Hepatocyte (in vitro differentiated cells): ENCODE results near the gene ZAP70.

Source experiments
- EZH2 ChIP-seq: fragments of 200-600 bp; sonication (generic); IDR thresholded peaks from 2 replicates; pipeline ENCODE4 v1.6.1; 2016; ENCODE audit warnings: antibody characterized with exemption, mild to moderate bottlenecking, borderline replicate concordance
- TF ChIP-seq, protein P1 (sequence below): fragments of 200-600 bp; sonication (generic); IDR thresholded peaks from 2 replicates; pipeline ENCODE4 v1.5.1; 2016; ENCODE audit warnings: antibody characterized with exemption, mild to moderate bottlenecking; ENCODE audit not compliant: poor library complexity

DNA sequence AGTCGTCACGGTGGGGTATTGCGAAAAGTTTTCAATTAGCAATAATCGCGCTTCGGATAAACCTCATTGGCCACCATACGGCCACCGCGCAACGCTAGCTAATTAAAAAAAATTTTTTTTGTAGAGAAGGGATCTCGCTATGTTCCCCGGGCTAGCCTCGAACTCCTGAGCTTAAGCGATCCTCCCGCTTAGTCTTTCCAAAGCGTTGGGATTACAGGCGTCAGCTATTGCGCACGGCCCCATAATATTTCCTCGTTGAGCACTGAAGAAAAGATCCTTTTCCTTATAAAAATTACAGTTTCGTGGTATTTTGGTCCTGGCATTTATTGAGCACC is 48.8 kb upstream of the ZAP70 start:
- TF ChIP-seq, protein P1, sequence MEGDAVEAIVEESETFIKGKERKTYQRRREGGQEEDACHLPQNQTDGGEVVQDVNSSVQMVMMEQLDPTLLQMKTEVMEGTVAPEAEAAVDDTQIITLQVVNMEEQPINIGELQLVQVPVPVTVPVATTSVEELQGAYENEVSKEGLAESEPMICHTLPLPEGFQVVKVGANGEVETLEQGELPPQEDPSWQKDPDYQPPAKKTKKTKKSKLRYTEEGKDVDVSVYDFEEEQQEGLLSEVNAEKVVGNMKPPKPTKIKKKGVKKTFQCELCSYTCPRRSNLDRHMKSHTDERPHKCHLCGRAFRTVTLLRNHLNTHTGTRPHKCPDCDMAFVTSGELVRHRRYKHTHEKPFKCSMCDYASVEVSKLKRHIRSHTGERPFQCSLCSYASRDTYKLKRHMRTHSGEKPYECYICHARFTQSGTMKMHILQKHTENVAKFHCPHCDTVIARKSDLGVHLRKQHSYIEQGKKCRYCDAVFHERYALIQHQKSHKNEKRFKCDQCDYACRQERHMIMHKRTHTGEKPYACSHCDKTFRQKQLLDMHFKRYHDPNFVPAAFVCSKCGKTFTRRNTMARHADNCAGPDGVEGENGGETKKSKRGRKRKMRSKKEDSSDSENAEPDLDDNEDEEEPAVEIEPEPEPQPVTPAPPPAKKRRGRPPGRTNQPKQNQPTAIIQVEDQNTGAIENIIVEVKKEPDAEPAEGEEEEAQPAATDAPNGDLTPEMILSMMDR = no peak
- TF ChIP-seq EZH2 = no peak
